ENCODE data around the gene FYB1.

GRCh38 chr5:39257554-39257953 is 38.2 kb upstream of the FYB1 start:
- TF ChIP-seq, protein P1, sequence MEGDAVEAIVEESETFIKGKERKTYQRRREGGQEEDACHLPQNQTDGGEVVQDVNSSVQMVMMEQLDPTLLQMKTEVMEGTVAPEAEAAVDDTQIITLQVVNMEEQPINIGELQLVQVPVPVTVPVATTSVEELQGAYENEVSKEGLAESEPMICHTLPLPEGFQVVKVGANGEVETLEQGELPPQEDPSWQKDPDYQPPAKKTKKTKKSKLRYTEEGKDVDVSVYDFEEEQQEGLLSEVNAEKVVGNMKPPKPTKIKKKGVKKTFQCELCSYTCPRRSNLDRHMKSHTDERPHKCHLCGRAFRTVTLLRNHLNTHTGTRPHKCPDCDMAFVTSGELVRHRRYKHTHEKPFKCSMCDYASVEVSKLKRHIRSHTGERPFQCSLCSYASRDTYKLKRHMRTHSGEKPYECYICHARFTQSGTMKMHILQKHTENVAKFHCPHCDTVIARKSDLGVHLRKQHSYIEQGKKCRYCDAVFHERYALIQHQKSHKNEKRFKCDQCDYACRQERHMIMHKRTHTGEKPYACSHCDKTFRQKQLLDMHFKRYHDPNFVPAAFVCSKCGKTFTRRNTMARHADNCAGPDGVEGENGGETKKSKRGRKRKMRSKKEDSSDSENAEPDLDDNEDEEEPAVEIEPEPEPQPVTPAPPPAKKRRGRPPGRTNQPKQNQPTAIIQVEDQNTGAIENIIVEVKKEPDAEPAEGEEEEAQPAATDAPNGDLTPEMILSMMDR (IDR thresholded peaks at IDR 0.05; ENCODE audit: insufficient read depth, low read depth, low read length) = no peak
- no peak for TF ChIP-seq EZH2 (IDR thresholded peaks at IDR 0.05; ENCODE audit: insufficient read depth, low read length)
